Astrocyte of the spinal cord (primary cell): ENCODE results near the gene KNTC1.
"Not testable (repeated sequence)": the region's sequence is repeated elsewhere in the genome, so short reads cannot be mapped to it uniquely, and the experiment has no call there.

Experiments used
- DNase-seq: peaks from one replicate; pipeline ENCODE4 v3.0.0; 2011; ENCODE audit warnings: low read depth, low spot score
- H3K4me3 ChIP-seq: 2 replicates; pipeline ENCODE4 v1.5.1; 2011; ENCODE audit warnings: low read depth, mild to moderate bottlenecking, low read length, moderate library complexity
- in situ Hi-C: cut with HindIII; loops from 2 replicates; pipeline ENCODE4 v1.10.0; 2017; ENCODE audit warnings: low sequenced_read_pairs
- TF ChIP-seq, protein P1 (sequence below): IDR thresholded peaks from 2 replicates; pipeline ENCODE4 v1.5.1; 2012; ENCODE audit warnings: low read depth, mild to moderate bottlenecking, low read length, inconsistent platforms

The KNTC1 gene

DNA sequence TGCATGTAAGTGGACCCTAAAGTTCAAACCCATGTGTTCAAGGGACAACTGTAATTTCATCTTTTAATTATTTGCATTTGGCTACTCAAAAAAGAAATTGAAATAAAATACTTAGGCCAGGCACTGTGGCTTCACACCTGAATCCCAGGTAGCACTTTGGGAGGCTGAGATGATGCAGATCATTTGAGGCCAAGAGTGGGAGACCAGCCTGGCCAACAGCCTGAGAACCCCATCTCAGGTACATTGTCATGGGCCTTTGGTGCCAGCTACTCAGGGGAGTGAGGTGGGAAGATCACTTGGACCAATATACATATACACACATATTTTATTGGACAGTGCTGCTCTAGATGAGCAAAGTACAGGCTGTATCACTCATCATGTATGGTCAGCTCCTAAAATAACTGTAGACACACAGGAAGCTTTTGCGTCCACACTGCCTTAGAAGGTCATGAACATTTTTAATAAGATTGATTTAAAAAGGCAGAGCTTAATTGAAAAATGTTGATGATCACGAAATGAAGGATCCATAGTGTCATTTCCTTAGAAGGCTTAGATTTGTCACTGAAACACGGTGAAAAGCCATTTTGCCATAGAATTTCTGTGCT is 23.8 kb upstream of the KNTC1 start:
- TF ChIP-seq, protein P1, sequence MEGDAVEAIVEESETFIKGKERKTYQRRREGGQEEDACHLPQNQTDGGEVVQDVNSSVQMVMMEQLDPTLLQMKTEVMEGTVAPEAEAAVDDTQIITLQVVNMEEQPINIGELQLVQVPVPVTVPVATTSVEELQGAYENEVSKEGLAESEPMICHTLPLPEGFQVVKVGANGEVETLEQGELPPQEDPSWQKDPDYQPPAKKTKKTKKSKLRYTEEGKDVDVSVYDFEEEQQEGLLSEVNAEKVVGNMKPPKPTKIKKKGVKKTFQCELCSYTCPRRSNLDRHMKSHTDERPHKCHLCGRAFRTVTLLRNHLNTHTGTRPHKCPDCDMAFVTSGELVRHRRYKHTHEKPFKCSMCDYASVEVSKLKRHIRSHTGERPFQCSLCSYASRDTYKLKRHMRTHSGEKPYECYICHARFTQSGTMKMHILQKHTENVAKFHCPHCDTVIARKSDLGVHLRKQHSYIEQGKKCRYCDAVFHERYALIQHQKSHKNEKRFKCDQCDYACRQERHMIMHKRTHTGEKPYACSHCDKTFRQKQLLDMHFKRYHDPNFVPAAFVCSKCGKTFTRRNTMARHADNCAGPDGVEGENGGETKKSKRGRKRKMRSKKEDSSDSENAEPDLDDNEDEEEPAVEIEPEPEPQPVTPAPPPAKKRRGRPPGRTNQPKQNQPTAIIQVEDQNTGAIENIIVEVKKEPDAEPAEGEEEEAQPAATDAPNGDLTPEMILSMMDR, result no peak
- no peak overlapping the region for H3K4me3 ChIP-seq
- DNase-seq, result no peak
- in situ Hi-C loops, result no loop called here

DNA sequence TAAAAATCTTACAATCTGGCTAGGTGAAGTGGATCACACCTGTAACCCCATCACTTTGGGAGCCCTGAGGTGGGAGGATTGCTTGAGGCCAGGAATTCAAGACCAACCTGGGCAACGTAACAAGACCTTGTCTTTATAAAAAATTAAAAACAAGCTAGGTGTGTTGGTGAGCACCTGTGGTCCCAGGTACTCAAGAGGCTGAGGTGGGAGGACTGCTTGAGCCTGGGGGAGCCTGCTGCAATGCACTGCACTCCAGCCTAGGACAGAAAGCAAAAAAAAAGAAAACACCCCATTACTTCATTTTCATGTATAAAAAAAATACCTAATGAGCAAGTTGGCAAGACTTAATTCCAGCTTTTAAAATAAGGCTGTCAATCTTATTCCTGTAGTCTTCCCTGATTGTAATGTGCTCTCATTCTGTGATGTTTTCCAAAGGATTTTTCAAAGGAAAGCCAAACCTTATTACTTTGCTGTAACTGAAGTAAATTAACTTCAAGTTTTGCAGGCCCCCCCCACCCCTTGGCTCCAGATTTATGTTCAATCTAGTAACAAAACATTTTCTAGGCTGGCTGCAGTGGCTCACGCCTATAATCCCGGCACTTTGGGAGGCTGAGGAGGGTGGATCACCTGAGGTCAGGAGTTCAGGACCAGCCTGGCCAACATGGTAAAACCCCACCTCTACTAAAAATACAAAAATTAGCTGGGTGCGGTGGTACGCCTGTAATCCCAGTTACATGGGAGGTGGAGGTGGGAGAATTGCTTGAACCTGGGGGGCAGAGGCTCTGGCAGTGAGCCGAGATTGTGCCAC is 23.1 kb upstream of the KNTC1 start:
- no peak overlapping the region for H3K4me3 ChIP-seq
- no peak for DNase-seq
- TF ChIP-seq, protein P1, result no peak
- in situ Hi-C loops, result no loop called here

DNA sequence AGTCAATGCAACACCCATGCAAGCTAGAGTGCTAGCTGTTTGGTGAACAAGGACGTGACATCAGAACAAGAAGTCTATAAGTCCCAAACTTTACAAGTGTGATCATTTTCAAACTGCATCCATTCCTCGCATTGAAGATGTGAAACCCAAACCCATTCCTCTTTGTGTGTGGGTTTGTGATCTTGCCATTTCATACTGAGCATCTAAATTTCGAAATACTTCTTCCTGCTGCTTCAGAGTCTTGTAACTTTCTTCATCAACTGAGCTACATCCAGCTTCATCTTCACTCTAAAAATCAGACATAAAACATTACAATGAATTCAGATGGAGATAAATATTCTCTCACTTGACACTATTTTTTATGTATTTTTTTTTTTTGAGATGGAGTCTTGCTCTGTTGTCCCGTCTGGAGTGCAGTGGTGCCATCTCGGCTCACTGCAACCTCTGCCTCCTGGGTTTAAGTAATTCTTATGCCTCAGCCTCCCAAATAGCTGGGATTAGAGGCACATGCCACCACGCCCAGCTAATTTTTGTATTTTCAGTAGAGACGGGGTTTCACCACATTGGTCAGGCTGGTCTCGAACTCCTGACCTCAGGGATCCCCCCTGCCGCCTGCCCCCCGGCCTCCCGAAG is 21.5 kb upstream of the KNTC1 start:
- H3K4me3 ChIP-seq, result no peak overlapping the region
- TF ChIP-seq, protein P1, result no peak
- no peak for DNase-seq
- in situ Hi-C loops, result no loop called here

DNA sequence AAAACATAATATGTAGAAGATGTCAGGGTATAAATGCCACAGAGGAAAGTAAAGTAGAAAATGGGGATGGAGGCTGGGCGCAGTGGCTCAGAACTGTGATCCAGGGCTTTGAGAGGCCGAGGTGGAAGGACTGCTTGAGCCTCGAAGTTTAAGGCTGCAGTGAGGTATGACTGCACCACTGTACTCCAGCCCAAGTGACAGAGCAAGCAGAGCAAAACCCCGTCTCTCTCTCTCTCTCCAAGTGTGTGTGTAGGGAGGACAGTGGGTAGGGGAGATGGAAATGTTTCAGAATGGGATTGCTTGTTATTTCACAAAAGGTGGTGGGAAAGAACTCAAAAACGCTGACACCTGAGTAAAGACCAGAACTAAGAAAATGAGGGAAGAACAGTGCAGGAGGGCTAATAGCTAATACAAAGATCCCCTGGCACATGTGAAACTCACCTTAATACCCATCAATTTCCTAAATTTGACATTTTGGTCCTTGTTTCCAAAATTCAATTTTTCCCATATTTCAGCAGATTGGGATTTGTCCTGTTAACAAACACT is 20.6 kb upstream of the KNTC1 start:
- no peak overlapping the region for H3K4me3 ChIP-seq
- TF ChIP-seq, protein P1, result no peak
- in situ Hi-C loops, result no loop called here
- no peak for DNase-seq

DNA sequence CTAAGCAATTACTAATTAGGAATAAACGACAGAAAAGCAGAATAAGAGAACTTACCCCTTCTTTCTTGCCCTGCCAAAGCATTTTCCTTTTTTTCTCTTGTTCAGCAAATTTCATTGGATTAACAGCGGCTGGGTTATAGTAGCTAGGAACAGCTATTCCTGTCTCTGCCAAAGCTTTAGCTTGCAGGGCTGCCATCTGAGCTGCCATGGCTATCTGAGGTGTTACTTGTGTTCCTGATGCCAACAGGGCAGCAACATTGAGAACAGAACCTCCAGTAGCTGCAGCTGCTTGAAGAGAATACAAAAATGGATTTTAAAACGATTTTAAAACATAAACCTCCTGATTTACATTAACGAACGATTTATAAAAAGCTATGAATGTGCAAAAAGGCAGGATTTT is 18.9 kb upstream of the KNTC1 start:
- no peak overlapping the region for H3K4me3 ChIP-seq
- TF ChIP-seq, protein P1, result no peak
- in situ Hi-C loops, result no loop called here
- no peak for DNase-seq

DNA sequence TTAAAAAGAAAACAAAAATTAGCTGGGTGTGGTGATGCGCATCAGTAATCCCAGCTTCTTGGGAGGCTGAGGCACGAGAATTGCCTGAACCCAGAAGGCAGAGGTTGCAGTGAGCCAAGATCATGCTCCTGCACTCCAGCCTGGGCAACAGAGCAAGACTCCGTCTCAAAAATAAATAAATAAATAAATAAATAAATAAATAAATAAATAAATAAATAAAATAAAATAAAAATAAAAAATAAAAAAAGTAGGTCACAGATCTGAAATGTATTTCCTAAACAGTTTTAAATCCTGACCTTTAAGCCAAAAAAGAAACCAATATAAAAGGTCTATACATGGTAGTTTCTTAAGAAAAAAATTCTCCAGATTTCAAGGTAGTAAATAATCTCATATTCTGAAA is 14.0 kb upstream of the KNTC1 start:
- H3K4me3 ChIP-seq, in situ Hi-C loops, DNase-seq: not testable (repeated sequence)

DNA sequence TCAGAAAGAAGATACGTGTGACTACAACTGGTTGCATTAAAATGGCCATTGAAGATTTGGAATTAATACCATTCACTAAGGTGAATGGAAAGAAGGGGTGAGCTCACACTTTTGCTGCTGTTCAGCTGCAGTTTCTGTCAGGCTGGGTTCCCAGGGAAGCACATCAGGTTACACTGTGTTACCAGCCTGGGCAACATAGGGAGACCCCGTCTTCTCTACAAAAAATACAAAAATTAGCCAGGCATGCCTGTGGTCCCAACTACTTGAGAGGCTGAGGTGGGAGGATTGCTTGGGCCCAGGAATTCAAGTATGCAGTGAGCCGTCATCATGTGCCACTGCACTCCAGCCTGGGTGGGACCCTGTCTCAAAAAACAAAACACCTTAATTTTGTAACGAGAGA is 13.4 kb upstream of the KNTC1 start:
- no peak overlapping the region for H3K4me3 ChIP-seq
- no peak for DNase-seq
- in situ Hi-C loops, result no loop called here
- TF ChIP-seq, protein P1, result no peak
